Measurements from ENCODE around the gene IGF2BP2.
"Not testable (repeated sequence)": the region's sequence is repeated elsewhere in the genome, so short reads cannot be mapped to it uniquely, and the experiment has no call there.

DNA sequence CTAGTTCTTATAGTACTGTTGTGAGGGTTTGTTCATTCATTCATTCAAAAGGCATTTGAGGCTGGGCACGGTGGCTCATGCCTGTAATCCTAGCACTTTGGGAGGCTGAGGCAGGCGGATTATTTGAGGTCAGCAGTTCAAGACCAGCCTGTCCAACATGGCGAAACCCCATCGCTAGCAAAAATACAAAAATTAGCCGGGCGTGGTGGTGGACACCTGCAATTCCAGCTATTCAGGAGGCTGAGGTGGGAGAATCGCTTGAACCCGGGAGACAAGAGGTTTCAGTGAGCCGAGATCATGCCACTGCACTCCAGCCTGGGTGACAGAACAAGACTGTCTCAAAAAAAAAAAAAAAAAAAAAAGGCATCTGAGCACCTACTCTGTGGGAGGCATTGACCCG is 163.5 kb downstream of the IGF2BP2 start:
- not testable (repeated sequence) for TF ChIP-seq POLR2A (IDR thresholded peaks at IDR 0.05; ENCODE audit: low read depth, low read length); POLR2AphosphoS5 (IDR thresholded peaks at IDR 0.05; ENCODE audit: low read depth, low read length); TAF1 (IDR thresholded peaks at IDR 0.05; ENCODE audit: borderline replicate concordance, low read depth, low read length)

Measured in GM12892 (cell line).